ENCODE results near the gene MYO1G. TPM values are rescaled to one million over a fixed set of nuclear protein-coding genes. Genes with fewer than 3 reads are reported as not detected.

Gene MYO1G
- total RNA-seq, 6 experiments from 2014 or later, result 0.92 to 4.5 (median 2.0) TPM

- TF ChIP-seq CTCF (IDR thresholded peaks at IDR 0.05), result no peak
- TF ChIP-seq POLR2A (IDR thresholded peaks at IDR 0.05), result no peak
- WGBS (ENCODE audit: insufficient coverage, low coverage, low lambda C conversion rate, missing lambda C conversion rate), result 85% methylated on average over 6 of the region's 6 CpGs
Measured at GRCh38 chr7:44930921-44931320, 47.9 kb downstream of the MYO1G start.

GRCh38 chr7:44922351-44922694, 56.5 kb downstream of the MYO1G start:
- Histone ChIP-seq H3K27me3 (no peaks in the 10 kb centered on the region), H3K4me1 (no peaks in the 10 kb centered on the region), H3K36me3 (no peaks in the 10 kb centered on the region), H3K9me3 (no peaks in the 10 kb centered on the region), H3K27ac (no peak overlapping the region), H3K4me3 (no peak overlapping the region)
- ATAC-seq (no peak), DNase-seq (no peak)
- 50% methylated on average over 8 of the region's 8 CpGs for WGBS (ENCODE audit: insufficient coverage, low coverage, low lambda C conversion rate, missing lambda C conversion rate)
- TF ChIP-seq POLR2A (IDR thresholded peaks at IDR 0.05) (no peak), CTCF (IDR thresholded peaks at IDR 0.05) (peak in 1 of 4 donors; percentile 5)
- intact Hi-C loops (cut with DNase I), result loop anchor here (5.0 to 10.0 kb wide), 2 partner anchors 65 to 68 kb away; no protein-coding TSS in a partner anchor

More at GRCh38 chr7:44930921-44931320, 47.9 kb downstream of the MYO1G start:
- Histone ChIP-seq H3K36me3 (no peaks in the 10 kb centered on the region), H3K4me1 (no peaks in the 10 kb centered on the region), H3K27ac (no peak overlapping the region), H3K4me3 (no peak overlapping the region), H3K27me3 (no peaks in the 10 kb centered on the region), H3K9me3 (no peaks in the 10 kb centered on the region)
- ATAC-seq (no peak), DNase-seq (no peak)
- intact Hi-C loops (cut with DNase I), result no loop called here

GRCh38 chr7:44921607-44922350, 57.0 kb downstream of the MYO1G start:
- TF ChIP-seq POLR2A (IDR thresholded peaks at IDR 0.05) (no peak), CTCF (IDR thresholded peaks at IDR 0.05) (peak; percentile 82 to 93 (median 90))
- ATAC-seq, result peak; percentile 97 to 100 (median 98)
- intact Hi-C loops (cut with DNase I), result loop anchor here (5.0 to 10.0 kb wide), 2 partner anchors 64 to 67 kb away; no protein-coding TSS in a partner anchor
- H3K27ac ChIP-seq, result no peak overlapping the region
- H3K27me3 ChIP-seq, result no peaks in the 10 kb centered on the region
- 79% methylated on average over 2 of the region's 14 CpGs for WGBS (ENCODE audit: insufficient coverage, low coverage, low lambda C conversion rate, missing lambda C conversion rate)
- H3K4me3 ChIP-seq, result no peak overlapping the region
- no peaks in the 10 kb centered on the region for H3K9me3 ChIP-seq
- no peaks in the 10 kb centered on the region for H3K36me3 ChIP-seq
- no peaks in the 10 kb centered on the region for H3K4me1 ChIP-seq
- DNase-seq, result peak; percentile 90 to 93 (median 93)

GRCh38 chr7:44920119-44920518, 58.7 kb downstream of the MYO1G start:
- H3K4me1 ChIP-seq, result no peaks in the 10 kb centered on the region
- no peaks in the 10 kb centered on the region for H3K27me3 ChIP-seq
- H3K9me3 ChIP-seq, result no peaks in the 10 kb centered on the region
- TF ChIP-seq CTCF (IDR thresholded peaks at IDR 0.05) (no peak), POLR2A (IDR thresholded peaks at IDR 0.05) (no peak)
- 66% methylated on average over 3 of the region's 3 CpGs for WGBS (ENCODE audit: insufficient coverage, low coverage, low lambda C conversion rate, missing lambda C conversion rate)
- no peak for DNase-seq
- no peaks in the 10 kb centered on the region for H3K36me3 ChIP-seq
- H3K27ac ChIP-seq, result no peak overlapping the region
- H3K4me3 ChIP-seq, result no peak overlapping the region
- intact Hi-C loops (cut with DNase I), result loop anchor here (5.0 to 10.0 kb wide), 2 partner anchors 63 to 65 kb away; no protein-coding TSS in a partner anchor
- ATAC-seq, result no peak

Data from right lobe of liver (tissue), 6 donors.